ENCODE results near the gene CYP27A1. TPM values are rescaled to one million over a fixed set of nuclear protein-coding genes. Genes with fewer than 3 reads are reported as not detected.

Gene CYP27A1
- total and polyA plus RNA-seq, 9 of the 15 experiments (the other 6 are each of a cell fraction or from before 2014, with no cell fraction given) = 0.20 TPM; not detected in 8

- TF ChIP-seq IRF9 (tag; IDR thresholded peaks at IDR 0.05) (peak; percentile 73), POLR2H (tag; IDR thresholded peaks at IDR 0.05; ENCODE audit: low read depth) (0 out of 2 replicates have a peak, but pooled peaks have one; percentile 22), CBFA2T3 (IDR thresholded peaks at IDR 0.05) (no peak), CBFB (CRISPR knock-in tag; IDR thresholded peaks at IDR 0.05) (no peak), MAFG (tag; conservative IDR thresholded peaks at IDR 0.05) (no peak), SIRT6 (IDR thresholded peaks at IDR 0.05; ENCODE audit: low read depth, low read length) (no peak), ZC3H11A (IDR thresholded peaks at IDR 0.05; ENCODE audit: low read depth, low read length) (no peak)
Observed at GRCh38 chr2:218806346-218806978, 24.5 kb downstream of the CYP27A1 start (continued).

GRCh38 chr2:218807626-218808025, 25.7 kb downstream of the CYP27A1 start:
- no peaks in the 10 kb centered on the region for H4K20me1 ChIP-seq (replicated peaks; ENCODE audit: control insufficient read depth, insufficient read depth, low read length)
- CTCF ChIA-PET (ENCODE audit: low intra/inter-chr PET ratio) = no interaction called here
- in situ Hi-C loops (cut with MboI) (no loop called here), intact Hi-C loops (cut with micrococcal nuclease) (no loop called here)
- H3K4me1 ChIP-seq (replicated peaks in 1 of 2; ENCODE audit: control insufficient read depth in 2 of 2, insufficient read depth in 2 of 2, low read length in 2 of 2) = no peaks in the 10 kb centered on the region; a peak in 2 of 5 replicates
- POLR2A ChIA-PET = no interaction called here
- H2AFZ ChIP-seq (ENCODE audit: low read depth, low read length) = no peak overlapping the region
- no peaks in the 10 kb centered on the region for H3K9me1 ChIP-seq (ENCODE audit: control insufficient read depth, insufficient read depth, low read length)
- 26% methylated on average over 3 of the region's 4 CpGs for WGBS (ENCODE audit: insufficient coverage, low coverage, missing lambda C conversion rate)
- FAIRE-seq = no peak
- peaks cover 7 to 14% of the 10 kb centered on the region in 2 experiments; a peak in 4 of 5 replicates for H3K27me3 ChIP-seq (ENCODE audit: control insufficient read depth in 2 of 2, insufficient read depth in 2 of 2, low read length in 2 of 2)
- H3K4me2 ChIP-seq (ENCODE audit: insufficient read depth, low read length) = no peak overlapping the region
- no peaks in the 10 kb centered on the region for H3K79me2 ChIP-seq (ENCODE audit: control insufficient read depth, insufficient read depth, low read length)
- TF ChIP-seq HNRNPLL (IDR thresholded peaks at IDR 0.05; ENCODE audit: low read depth, low read length, poor library complexity, severe bottlenecking) (no peak), ZNF41 (CRISPR knock-in tag; conservative IDR thresholded peaks at IDR 0.05) (no peak), GTF2B (IDR thresholded peaks at IDR 0.05; ENCODE audit: extremely low read depth, insufficient read length) (no peak)
- 0 out of 2 replicates have a peak, but pooled peaks cover 2% of the 10 kb centered on the region for H3K9me3 ChIP-seq (replicated peaks; ENCODE audit: control insufficient read depth, insufficient read depth, low read depth, low read length)
- H3K4me3 ChIP-seq = no peak overlapping the region
- BruUV-seq (replicated peaks) = no TSS peak
- ATAC-seq = no peak
- DNase-seq (ENCODE audit: extremely low read depth in 1 of 4, low spot score in 3 of 4) = no peak
- H3K27ac ChIP-seq (ENCODE audit: extremely low read depth, low read depth, low read length) = no peak overlapping the region
- no peaks in the 10 kb centered on the region for H3K36me3 ChIP-seq (ENCODE audit: control insufficient read depth, insufficient read depth, low read length)
- no peak overlapping the region for H3K9ac ChIP-seq (ENCODE audit: insufficient read depth in 1 of 2, low read depth in 2 of 2, low read length in 2 of 2)

Data from K562 (cell line).